ENCODE results near the gene SLC6A9.

GRCh38 chr1:43976890-43977289 lies 54.4 kb downstream of the SLC6A9 start:
- TF ChIP-seq, protein P1, sequence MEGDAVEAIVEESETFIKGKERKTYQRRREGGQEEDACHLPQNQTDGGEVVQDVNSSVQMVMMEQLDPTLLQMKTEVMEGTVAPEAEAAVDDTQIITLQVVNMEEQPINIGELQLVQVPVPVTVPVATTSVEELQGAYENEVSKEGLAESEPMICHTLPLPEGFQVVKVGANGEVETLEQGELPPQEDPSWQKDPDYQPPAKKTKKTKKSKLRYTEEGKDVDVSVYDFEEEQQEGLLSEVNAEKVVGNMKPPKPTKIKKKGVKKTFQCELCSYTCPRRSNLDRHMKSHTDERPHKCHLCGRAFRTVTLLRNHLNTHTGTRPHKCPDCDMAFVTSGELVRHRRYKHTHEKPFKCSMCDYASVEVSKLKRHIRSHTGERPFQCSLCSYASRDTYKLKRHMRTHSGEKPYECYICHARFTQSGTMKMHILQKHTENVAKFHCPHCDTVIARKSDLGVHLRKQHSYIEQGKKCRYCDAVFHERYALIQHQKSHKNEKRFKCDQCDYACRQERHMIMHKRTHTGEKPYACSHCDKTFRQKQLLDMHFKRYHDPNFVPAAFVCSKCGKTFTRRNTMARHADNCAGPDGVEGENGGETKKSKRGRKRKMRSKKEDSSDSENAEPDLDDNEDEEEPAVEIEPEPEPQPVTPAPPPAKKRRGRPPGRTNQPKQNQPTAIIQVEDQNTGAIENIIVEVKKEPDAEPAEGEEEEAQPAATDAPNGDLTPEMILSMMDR (IDR thresholded peaks at IDR 0.05; ENCODE audit: insufficient read depth, low read length, poor library complexity, severe bottlenecking) = no peak
- TF ChIP-seq EZH2phosphoT487 (conservative IDR thresholded peaks at IDR 0.05; ENCODE audit: low read length) = no peak

Data from SU-DHL-6 (cell line).